GM12864 (cell line): ENCODE data around the gene UGT1A1.

ENCODE experiments used
- DNase-seq: peaks from one replicate; pipeline ENCODE4 v3.0.0-alpha.2; 2011; ENCODE audit warnings: low read depth
- H3K4me3 ChIP-seq: 2 replicates; pipeline ENCODE4 v1.5.1; 2011; ENCODE audit warnings: mild to moderate bottlenecking, low read depth, low read length, control low read depth
- TF ChIP-seq, protein P1 (sequence below): IDR thresholded peaks from 2 replicates; pipeline ENCODE4 v1.5.1; 2011; ENCODE audit warnings: low read depth, mild to moderate bottlenecking, moderate library complexity, low read length, control low read depth, inconsistent platforms; ENCODE audit errors: missing control alignments

The UGT1A1 gene

DNA sequence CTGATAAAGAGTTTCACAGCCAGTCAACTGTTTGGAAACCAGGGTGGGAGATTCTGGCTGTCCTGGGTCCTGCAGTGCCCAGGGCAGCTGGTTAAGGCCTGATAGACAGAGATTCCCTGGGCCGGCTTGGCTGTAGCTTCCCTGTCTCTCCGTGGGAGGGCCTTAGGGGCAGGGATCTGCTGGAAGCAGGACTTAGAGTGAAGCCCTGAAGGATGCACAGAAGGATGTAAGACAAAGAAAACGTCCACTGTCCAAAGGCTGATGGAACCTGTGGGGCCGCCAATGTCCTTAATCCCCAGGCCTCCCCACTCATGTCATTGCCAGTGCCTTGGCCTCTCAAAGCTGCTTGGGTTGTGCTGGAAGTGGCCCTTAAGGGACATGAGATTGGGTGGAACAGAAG lies 51.0 kb downstream of the UGT1A1 start:
- TF ChIP-seq, protein P1, sequence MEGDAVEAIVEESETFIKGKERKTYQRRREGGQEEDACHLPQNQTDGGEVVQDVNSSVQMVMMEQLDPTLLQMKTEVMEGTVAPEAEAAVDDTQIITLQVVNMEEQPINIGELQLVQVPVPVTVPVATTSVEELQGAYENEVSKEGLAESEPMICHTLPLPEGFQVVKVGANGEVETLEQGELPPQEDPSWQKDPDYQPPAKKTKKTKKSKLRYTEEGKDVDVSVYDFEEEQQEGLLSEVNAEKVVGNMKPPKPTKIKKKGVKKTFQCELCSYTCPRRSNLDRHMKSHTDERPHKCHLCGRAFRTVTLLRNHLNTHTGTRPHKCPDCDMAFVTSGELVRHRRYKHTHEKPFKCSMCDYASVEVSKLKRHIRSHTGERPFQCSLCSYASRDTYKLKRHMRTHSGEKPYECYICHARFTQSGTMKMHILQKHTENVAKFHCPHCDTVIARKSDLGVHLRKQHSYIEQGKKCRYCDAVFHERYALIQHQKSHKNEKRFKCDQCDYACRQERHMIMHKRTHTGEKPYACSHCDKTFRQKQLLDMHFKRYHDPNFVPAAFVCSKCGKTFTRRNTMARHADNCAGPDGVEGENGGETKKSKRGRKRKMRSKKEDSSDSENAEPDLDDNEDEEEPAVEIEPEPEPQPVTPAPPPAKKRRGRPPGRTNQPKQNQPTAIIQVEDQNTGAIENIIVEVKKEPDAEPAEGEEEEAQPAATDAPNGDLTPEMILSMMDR, result no peak
- H3K4me3 ChIP-seq, result no peak overlapping the region
- no peak for DNase-seq

DNA sequence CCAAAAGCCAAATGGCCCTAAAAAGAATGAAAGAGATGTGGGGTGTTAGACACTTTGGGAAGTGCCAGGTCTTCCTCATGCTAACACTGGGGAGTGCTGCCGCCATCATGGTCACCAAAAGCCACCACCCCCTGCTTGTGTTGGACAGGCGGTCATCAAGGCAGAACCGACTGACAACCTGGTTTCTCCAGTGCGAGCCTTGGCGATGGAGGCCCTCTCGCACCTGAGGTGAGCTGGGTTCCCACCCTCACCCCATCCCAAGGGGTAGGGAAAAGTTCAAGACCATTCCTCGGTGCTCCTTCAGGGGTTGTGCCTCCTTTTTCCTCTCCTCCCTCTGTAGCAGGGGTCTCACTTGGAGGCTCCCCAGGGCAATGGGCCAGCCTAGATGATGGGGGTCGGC lies 51.7 kb downstream of the UGT1A1 start:
- no peak for DNase-seq
- no peak overlapping the region for H3K4me3 ChIP-seq
- TF ChIP-seq, protein P1, result no peak

DNA sequence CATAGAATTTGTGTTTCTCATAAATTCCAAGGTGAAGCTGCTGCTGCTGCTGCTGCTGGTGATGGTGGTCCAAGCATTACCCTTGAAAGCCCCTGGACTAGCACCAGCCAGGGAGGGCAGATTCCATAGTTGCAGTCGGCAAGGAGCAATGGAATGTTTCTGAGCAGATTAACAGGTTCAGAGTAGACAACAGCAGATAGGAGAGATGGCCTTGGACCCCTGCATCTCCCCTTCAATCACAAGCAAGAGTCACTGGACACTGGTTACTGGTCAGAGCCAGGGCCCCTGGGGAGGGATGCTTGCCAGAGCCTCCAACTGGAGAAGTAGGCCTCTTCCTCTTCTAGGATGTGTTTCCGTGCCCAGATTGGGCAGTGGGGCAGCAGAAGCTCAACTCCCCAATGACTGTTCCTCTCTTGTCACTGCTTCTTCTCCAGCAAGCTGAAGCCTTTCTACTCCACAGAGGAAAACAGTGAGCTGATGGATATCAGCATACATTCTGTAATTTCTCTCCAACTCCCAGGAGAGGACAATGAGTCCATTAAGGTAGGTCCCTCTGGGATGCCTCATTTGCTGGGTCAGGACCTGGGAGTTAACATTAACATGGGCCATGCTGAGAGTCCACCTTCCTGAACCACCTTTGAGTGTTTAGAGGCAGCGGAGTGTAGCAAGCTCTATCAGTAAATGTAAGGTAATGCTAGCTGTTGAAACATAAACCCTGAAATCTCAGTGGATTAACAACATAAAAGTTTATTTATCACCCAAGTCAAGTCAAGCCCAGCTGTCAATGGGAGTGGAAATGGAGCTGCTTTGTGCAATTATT lies 53.4 kb downstream of the UGT1A1 start:
- H3K4me3 ChIP-seq, result no peak overlapping the region
- DNase-seq, result no peak
- TF ChIP-seq, protein P1, result no peak

DNA sequence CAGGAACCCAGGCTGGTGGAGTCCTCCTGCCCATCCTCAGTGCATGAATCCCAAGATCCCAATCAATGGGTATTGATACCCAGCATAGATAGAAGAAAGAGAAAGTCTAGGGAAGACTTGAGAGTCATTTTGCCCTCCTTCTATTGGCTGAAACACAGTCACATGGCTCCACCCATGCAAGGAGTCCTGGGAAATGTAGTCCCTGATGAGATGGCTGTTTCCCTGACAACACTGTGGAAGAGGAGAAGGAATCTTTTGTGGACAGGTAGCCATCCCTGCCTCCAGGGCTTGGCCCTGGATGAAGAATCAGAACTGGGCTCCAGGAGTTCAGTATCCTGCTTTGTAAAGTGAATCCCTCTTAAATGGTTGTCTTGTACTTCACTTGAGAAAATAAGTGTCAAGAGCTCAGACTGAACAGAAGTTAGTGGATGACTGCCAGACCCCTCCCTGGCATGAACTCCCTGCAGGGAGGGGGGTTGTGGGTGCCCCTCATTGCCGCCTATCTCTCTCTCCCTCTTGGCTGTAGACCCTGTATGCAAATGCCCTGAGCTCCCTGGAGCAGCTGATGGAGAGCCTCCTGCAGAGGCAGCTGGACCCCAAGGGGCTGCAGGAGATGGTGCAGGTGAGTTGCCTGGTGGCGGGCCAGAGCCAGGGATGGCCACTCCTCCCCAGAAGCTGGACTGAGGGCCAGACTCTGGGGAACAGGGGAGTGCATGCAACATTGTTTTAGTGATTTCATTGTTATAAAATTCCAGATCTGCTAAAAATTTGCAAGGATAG lies 54.2 kb downstream of the UGT1A1 start:
- TF ChIP-seq, protein P1, result no peak
- DNase-seq, result no peak
- no peak overlapping the region for H3K4me3 ChIP-seq

DNA sequence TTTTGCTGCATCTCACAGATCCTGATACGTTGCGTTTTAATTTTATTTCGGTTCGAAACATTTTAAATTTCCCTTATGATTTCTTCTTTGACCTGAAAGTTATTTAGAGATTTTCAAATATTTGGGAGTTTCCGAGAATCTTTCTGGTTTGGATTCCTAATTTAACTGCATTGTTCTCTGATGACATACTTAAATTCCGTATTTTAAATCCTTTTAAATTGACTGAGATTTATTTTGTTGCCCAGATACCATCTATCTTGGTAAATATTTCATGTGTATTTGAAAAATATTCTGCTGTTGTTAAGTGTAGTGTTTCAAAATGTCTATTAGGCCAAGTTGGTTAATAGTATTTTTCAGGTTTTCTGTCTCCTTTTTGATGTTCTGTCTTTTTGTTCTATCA lies 55.8 kb downstream of the UGT1A1 start:
- TF ChIP-seq, protein P1, result no peak

DNA sequence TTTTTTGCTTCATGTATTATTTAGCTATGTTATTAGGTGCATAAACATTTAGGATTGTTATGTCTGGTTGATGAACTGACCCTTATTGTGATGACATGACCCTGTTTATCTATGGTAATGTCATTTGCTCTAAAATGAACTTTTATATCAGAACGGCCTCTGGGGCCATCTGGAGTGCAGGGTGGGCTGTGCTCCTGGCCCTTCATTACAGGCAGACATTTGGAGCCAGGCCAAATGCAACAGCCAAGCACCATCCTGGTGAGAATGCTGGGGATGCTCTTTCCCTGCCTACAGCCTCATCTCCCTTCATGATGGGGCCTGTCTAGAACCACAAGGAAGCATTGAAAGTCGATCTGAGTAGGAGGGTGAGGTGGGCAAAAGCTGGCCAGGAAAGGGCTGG lies 56.3 kb downstream of the UGT1A1 start:
- TF ChIP-seq, protein P1, result no peak
- DNase-seq, result no peak
- no peak overlapping the region for H3K4me3 ChIP-seq

More for the DNA sequence above, 55.8 kb downstream of the UGT1A1 start:
- H3K4me3 ChIP-seq, result no peak overlapping the region
- no peak for DNase-seq
